ENCODE data around the gene LGR6. TPM values are rescaled to one million over a fixed set of nuclear protein-coding genes. Genes with fewer than 3 reads are reported as not detected.

Gene LGR6
- total and polyA plus RNA-seq, 10 of the 15 experiments (the other 5 are each of a cell fraction or from before 2014, with no cell fraction given), result not detected

GRCh38 chr1:202329891-202330290, 136.3 kb downstream of the LGR6 start:
- H2AFZ ChIP-seq (ENCODE audit: control insufficient read depth, low read depth, low read length), result no peak overlapping the region
- no peaks in the 10 kb centered on the region for H3K9me3 ChIP-seq (replicated peaks; ENCODE audit: control insufficient read depth, insufficient read depth, low read length)
- ChIA-PET CTCF (interaction anchor here (1.3 to 3.1 kb wide), 5 partner anchors 12 to 270 kb away, joined by 3 to 14 read pairs (median 4); partner anchors contain the start of gene UBE2T), SMC1A (ENCODE audit: uncharacterized antibody, unreplicated experiment) (interaction anchor here (1.0 kb wide), 1 partner anchor 12 kb away, joined by 3 read pairs; the partner anchor contains the start of gene UBE2T), RAD21 (ENCODE audit: unreplicated experiment) (interaction anchor here (0.5 to 1.6 kb wide), 5 partner anchors 12 to 170 kb away, joined by 3 to 7 read pairs (median 3); partner anchors contain the start of genes LGR6 and UBE2T), POLR2A (no interaction called here)
- DNase-seq (ENCODE audit: low read depth, low spot score) (no peak), ATAC-seq (no peak), FAIRE-seq (no peak)
- in situ Hi-C loops (cut with MboI), result no loop called here
- H3K4me3 ChIP-seq, result no peak overlapping the region
- H3K27me3 ChIP-seq (replicated peaks in 1 of 2; ENCODE audit: control insufficient read depth in 2 of 2, insufficient read depth in 2 of 2, low read length in 1 of 2), result no peaks in the 10 kb centered on the region
- H3K27ac ChIP-seq (ENCODE audit: control insufficient read depth, insufficient read depth), result no peak overlapping the region
- H3K36me3 ChIP-seq (ENCODE audit: control insufficient read depth in 2 of 2, insufficient read depth in 2 of 2, low read length in 1 of 2), result peaks cover 2 to 13% of the 10 kb centered on the region in 2 experiments; a peak in 3 of 4 replicates
- H3K79me2 ChIP-seq (ENCODE audit: control insufficient read depth, insufficient read depth, low read length), result no peaks in the 10 kb centered on the region
- no TSS peak for BruUV-seq (replicated peaks)
- H3K4me2 ChIP-seq (ENCODE audit: control insufficient read depth, insufficient read depth), result no peak overlapping the region
- no peaks in the 10 kb centered on the region for H3K4me1 ChIP-seq (ENCODE audit: control insufficient read depth, insufficient read depth, low read length)
- no peak overlapping the region for H3K9ac ChIP-seq (ENCODE audit: control insufficient read depth, insufficient read depth, low read length)
- 0 out of 6 replicates have a peak, but pooled peaks of 1 of the 3 experiments have one; percentile 6 for TF ChIP-seq CTCF (IDR thresholded peaks at IDR 0.05 in 2 of 3, conservative IDR thresholded peaks at IDR 0.05 in 1 of 3; ENCODE audit: control insufficient read depth in 2 of 3, extremely low read depth in 1 of 3, insufficient read depth in 1 of 3, low read depth in 3 of 3, low read length in 3 of 3)
- no peak for TF ChIP-seq CUX1 (IDR thresholded peaks at IDR 0.05; ENCODE audit: insufficient replicate concordance, low read depth, low read length)
- H4K20me1 ChIP-seq (ENCODE audit: control insufficient read depth, insufficient read depth), result no peaks in the 10 kb centered on the region
- intact Hi-C loops (cut with micrococcal nuclease; ENCODE audit: unreplicated experiment), result no loop called here
